Cardiac septum (tissue), 1 donor: ENCODE data around the gene ELOA2. TPM values are rescaled to one million over a fixed set of nuclear protein-coding genes. Genes with fewer than 3 reads are reported as not detected.
"Not testable (repeated sequence)": the region's sequence is repeated elsewhere in the genome, so short reads cannot be mapped to it uniquely, and the experiment has no call there.

ENCODE experiments used
- DNase-seq: peaks from one replicate; pipeline ENCODE4 v3.0.0-alpha.2; 2020; ENCODE audit warnings: low spot score
- intact Hi-C: fragments of 100-400 bp; cut with DNase I; formaldehyde crosslinking; loops from one replicate; pipeline ENCODE4 v1.14.0; 2022
- total RNA-seq: library from RNA; stranded (reverse); fragmentation: NEBNext Ultra II Directional; extraction: Animal tissue kit (Norgen Biotek cat#: 25700); gene quantifications from one replicate; pipeline ENCODE4 v1.2.1, GENCODE V29; 2021
- donor health status: DM: no; HTN: no; CAD: no.

Gene ELOA2
- total RNA-seq, 1 donor from 2014 or later, result not detected

GRCh38 chr18:47023769-47024465, 11.5 kb downstream of the ELOA2 start:
- DNase-seq, intact Hi-C loops: not testable (repeated sequence)

- intact Hi-C loops, result not testable (repeated sequence)
Observed at GRCh38 chr18:47022821-47023220, 12.6 kb downstream of the ELOA2 start.

GRCh38 chr18:47020757-47021156, 14.7 kb downstream of the ELOA2 start:
- DNase-seq, result not testable (repeated sequence)

More at GRCh38 chr18:47022821-47023220, 12.6 kb downstream of the ELOA2 start:
- peak; percentile 79 for DNase-seq

GRCh38 chr18:47019870-47020269, 15.6 kb downstream of the ELOA2 start:
- intact Hi-C loops, result not testable (repeated sequence)

More at GRCh38 chr18:47020757-47021156, 14.7 kb downstream of the ELOA2 start:
- intact Hi-C loops, result not testable (repeated sequence)

More at GRCh38 chr18:47019870-47020269, 15.6 kb downstream of the ELOA2 start:
- not testable (repeated sequence) for DNase-seq

Other genes starting within 250 kb of the ELOA2 start
- gene PIAS2, start 118.1 kb downstream of the ELOA2 start, total RNA-seq, result 36.8 TPM
- gene KATNAL2, start 118.0 kb downstream of the ELOA2 start, total RNA-seq, result 5.7 TPM
- gene HDHD2, start 114.9 kb upstream of the ELOA2 start, total RNA-seq, result 35.6 TPM
- 9.5 TPM for gene IER3IP1, start 140.7 kb upstream of the ELOA2 start, total RNA-seq
- not detected for gene SKOR2, start 216.0 kb upstream of the ELOA2 start, total RNA-seq